K562 (cell line): ENCODE data around the gene SH3BP5. TPM values are rescaled to one million over a fixed set of nuclear protein-coding genes. Genes with fewer than 3 reads are reported as not detected.

Experiments used
- ATAC-seq: fragments of 200-7000 bp; cut with Tn5 transposase; 3 replicates; pipeline ENCODE4 v1.9.1; 2020; ENCODE audit warnings: moderate library complexity
- BruUV-seq: library from RNA; stranded (reverse); fragments of 400-500 nt; replicated peaks from 2 replicates; lab custom pipeline; 2021; lab: Mats Ljungman, UMichigan
- CTCF ChIA-PET: fragments of 300-600 bp; formaldehyde crosslinking; extraction: SDS; loops from one replicate; lab custom pipeline; 2021; ENCODE audit warnings: low intra/inter-chr PET ratio; lab: Yijun Ruan, JAX
- POLR2A ChIA-PET: fragments of 300-600, 350-650 bp; sonication (Branson Sonifier 250); formaldehyde crosslinking; extraction: SDS; loops from one replicate; lab custom pipeline; 2021; ENCODE audit warnings: antibody characterized with exemption, inconsistent platforms; lab: Yijun Ruan, JAX
- DNase-seq, 4 experiments: peaks; one replicate each; pipeline versions ENCODE4 v3.0.0 to v3.0.0-alpha.2; 2011 to 2018; ENCODE audit warnings: low spot score in 3 of 4, mixed read lengths in 3 of 4; ENCODE audit errors: extremely low read depth in 1 of 4
- FAIRE-seq: peaks from 2 replicates; lab custom pipeline; 2011; peaks lifted over from hg19 to GRCh38; lab: Jason Lieb, UNC
- H2AFZ ChIP-seq: 2 replicates; pipeline ENCODE4 v1.6.0; 2011; ENCODE audit warnings: low read depth, low read length, control low read depth, inconsistent platforms
- H3K27ac ChIP-seq: fragments of 200-600 bp; 3 replicates; pipeline ENCODE4 v1.8.0; 2011; ENCODE audit warnings: low read depth, mild to moderate bottlenecking, control low read depth, inconsistent platforms, low read length, moderate library complexity, mixed read lengths; ENCODE audit errors: extremely low read depth
- H3K27me3 ChIP-seq, 2 experiments: fragments of 300-600 bp in 1 of 2; 2 replicates in 1 of 2; 3 replicates in 1 of 2; pipeline versions ENCODE4 v1.6.0 to v1.8.0; 2011; ENCODE audit warnings: inconsistent platforms in 2 of 2, low read length in 2 of 2, mild to moderate bottlenecking in 1 of 2, mixed read lengths in 1 of 2, moderate library complexity in 1 of 2; ENCODE audit not compliant: control insufficient read depth in 2 of 2, insufficient read depth in 2 of 2
- H3K36me3 ChIP-seq: fragments of 300-600 bp; 3 replicates; pipeline ENCODE4 v1.8.0; 2011; ENCODE audit warnings: mild to moderate bottlenecking, low read length, inconsistent platforms; ENCODE audit not compliant: control insufficient read depth, insufficient read depth
- H3K4me1 ChIP-seq, 2 experiments: fragments of 200-600 bp in 1 of 2; replicated peaks in 1 of 2; 2 replicates in 1 of 2; 3 replicates in 1 of 2; pipeline versions ENCODE4 v1.5.1 to v1.8.0; 2011; ENCODE audit warnings: inconsistent platforms in 2 of 2, low read length in 2 of 2, mild to moderate bottlenecking in 1 of 2, mixed read lengths in 1 of 2, moderate library complexity in 1 of 2; ENCODE audit not compliant: control insufficient read depth in 2 of 2, insufficient read depth in 2 of 2
- H3K4me2 ChIP-seq: 2 replicates; pipeline ENCODE4 v1.6.1; 2011; ENCODE audit warnings: low read length, control low read depth, inconsistent platforms, mixed read lengths; ENCODE audit not compliant: insufficient read depth
- H3K4me3 ChIP-seq: fragments of 200-600 bp; sonication (generic), shearing (Covaris generic); 2 replicates; pipeline ENCODE4 v1.5.1; 2016; ENCODE audit warnings: control low read depth, inconsistent platforms
- H3K79me2 ChIP-seq: fragments of 200-600 bp; 3 replicates; pipeline ENCODE4 v1.8.0; 2011; ENCODE audit warnings: low read length, inconsistent platforms; ENCODE audit not compliant: control insufficient read depth, insufficient read depth
- H3K9ac ChIP-seq, 2 experiments: 2 replicates each; pipeline versions ENCODE4 v1.6.0 to v1.6.1; 2011; ENCODE audit warnings: low read depth in 2 of 2, low read length in 2 of 2, control low read depth in 1 of 2, inconsistent platforms in 1 of 2, mild to moderate bottlenecking in 1 of 2, mixed read lengths in 1 of 2; ENCODE audit not compliant: insufficient read depth in 1 of 2
- H3K9me1 ChIP-seq: one replicate; pipeline ENCODE4 v1.6.0; 2011; ENCODE audit warnings: inconsistent platforms, mild to moderate bottlenecking, low read length, moderate library complexity; ENCODE audit not compliant: control insufficient read depth, insufficient read depth
- H3K9me3 ChIP-seq: replicated peaks from 2 replicates; pipeline ENCODE4 v1.5.1; 2011; ENCODE audit warnings: low read depth, low read length, inconsistent platforms; ENCODE audit not compliant: control insufficient read depth, insufficient read depth
- H4K20me1 ChIP-seq: replicated peaks from 2 replicates; pipeline ENCODE4 v1.6.1; 2011; ENCODE audit warnings: low read length, inconsistent platforms, mixed read lengths; ENCODE audit not compliant: control insufficient read depth, insufficient read depth
- ATF2 ChIP-seq: sonication (generic); formaldehyde crosslinking; IDR thresholded peaks from 2 replicates; pipeline ENCODE4 v1.8.1; 2022; ENCODE audit warnings: missing genetic modification reagents
- BDP1 ChIP-seq: IDR thresholded peaks from 3 replicates; pipeline ENCODE4 v1.6.1; 2011; ENCODE audit not compliant: insufficient read length, insufficient read depth
- BHLHE40 ChIP-seq: IDR thresholded peaks from 2 replicates; pipeline ENCODE4 v1.6.1; 2011; ENCODE audit warnings: low read length, improper control_type of control experiment
- ELF1 ChIP-seq: fragments of 200-800 bp; sonication (Bioruptor generic); IDR thresholded peaks from 2 replicates; pipeline ENCODE4 v1.6.1; 2016; ENCODE audit warnings: missing genetic modification characterization, missing compliant biosample characterization
- HNRNPK ChIP-seq: fragments of 200-400 bp; formaldehyde crosslinking; IDR thresholded peaks from one replicate; pipeline ENCODE4 v1.6.1; 2018; ENCODE audit warnings: mild to moderate bottlenecking, low read depth, low read length; ENCODE audit not compliant: poor library complexity, severe bottlenecking
- HNRNPLL ChIP-seq: fragments of 200-400 bp; formaldehyde crosslinking; IDR thresholded peaks from 2 replicates; pipeline ENCODE4 v1.6.1; 2017; ENCODE audit warnings: low read length, low read depth, mild to moderate bottlenecking; ENCODE audit not compliant: poor library complexity, severe bottlenecking
- LCOR ChIP-seq: sonication (generic); formaldehyde crosslinking; IDR thresholded peaks from 2 replicates; pipeline ENCODE4 v1.8.0; 2022; ENCODE audit warnings: mild to moderate bottlenecking, missing genetic modification reagents
- MCM7 ChIP-seq, 2 experiments: fragments of 450-650 bp; IDR thresholded peaks; 2 replicates each; pipeline ENCODE4 v1.6.1; 2016 to 2018
- NFYB ChIP-seq: IDR thresholded peaks from 2 replicates; pipeline ENCODE4 v1.6.1; 2011; ENCODE audit warnings: mild to moderate bottlenecking, moderate library complexity; ENCODE audit not compliant: insufficient read length; ENCODE audit errors: extremely low read depth
- NR3C1 ChIP-seq: sonication (generic); formaldehyde crosslinking; IDR thresholded peaks from 2 replicates; pipeline ENCODE4 v1.8.1; 2022; ENCODE audit warnings: missing genetic modification reagents
- RBM14 ChIP-seq: fragments of 200-400 bp; formaldehyde crosslinking; IDR thresholded peaks from 2 replicates; pipeline ENCODE4 v1.6.1; 2018; ENCODE audit warnings: low read depth, mild to moderate bottlenecking, low read length, moderate library complexity, borderline replicate concordance; ENCODE audit not compliant: insufficient read depth
- ZNF165 ChIP-seq: fragments of 250-450 bp; sonication (Bioruptor Pico); IDR thresholded peaks from 2 replicates; pipeline ENCODE4 v1.4.0; 2020; ENCODE audit warnings: borderline replicate concordance
- ZNF263 ChIP-seq: sonication (generic); formaldehyde crosslinking; IDR thresholded peaks from 2 replicates; pipeline ENCODE4 v1.8.0; 2022; ENCODE audit warnings: mild to moderate bottlenecking, missing genetic modification reagents, borderline replicate concordance
- ZNF75A ChIP-seq: fragments of 450-650 bp; formaldehyde crosslinking; IDR thresholded peaks from 2 replicates; pipeline ENCODE4 v1.4.0; 2020; ENCODE audit warnings: mild to moderate bottlenecking
- ZNF79 ChIP-seq: fragments of 250-450 bp; sonication (Bioruptor Pico); IDR thresholded peaks from 2 replicates; pipeline ENCODE4 v1.4.0; 2020; ENCODE audit warnings: low read depth, mild to moderate bottlenecking, moderate library complexity
- WGBS: fragments of 100-300 bp; shearing (Covaris generic); methylation state at CpG from one replicate; pipeline ENCODE4 v1.1.6; 2016; ENCODE audit warnings: low coverage, mixed read lengths; ENCODE audit not compliant: insufficient coverage; ENCODE audit errors: missing lambda C conversion rate; 5-methylcytosine and 5-hydroxymethylcytosine counted together
- in situ Hi-C: fragments of 300-500 bp; cut with MboI; formaldehyde crosslinking; loops from 4 replicates; pipeline ENCODE4 v1.15.0; 2018; ENCODE audit warnings: inconsistent platforms, mixed read lengths
- intact Hi-C: fragments of 100-400 bp; cut with micrococcal nuclease; formaldehyde crosslinking; loops from 2 replicates; pipeline ENCODE4 v1.14.2; 2022
- polyA plus RNA-seq, 8 experiments: library from polyadenylated mRNA; depleted of rRNA in 4 of 8; stranded (reverse) in 5 of 8; unstranded in 3 of 8; fragments of >200 nt; fragmentation: Nextera tagmentation in 2 of 8; fragmentation: Illumina TruSeq in 1 of 8; extraction: Ambion mirVana in 2 of 8; extraction: Trizol in 1 of 8; gene quantifications; 2 replicates each; pipeline versions ENCODE4 v1.2.1 to v1.2.3, GENCODE V29; 2011 to 2014; ENCODE audit warnings: inconsistent platforms in 1 of 8, missing spikeins in 1 of 8
- total RNA-seq, 7 experiments: library from RNA; depleted of rRNA in 6 of 7; stranded (reverse); fragments of >200 nt in 6 of 7; fragmentation: Illumina TruSeq in 2 of 7; extraction: Trizol in 2 of 7; gene quantifications; 2 replicates each; pipeline versions ENCODE4 v1.2.1 to v1.2.3, GENCODE V29; 2011 to 2021; ENCODE audit warnings: low replicate concordance in 1 of 7
- TF ChIP-seq, protein P1 (sequence below), 2 experiments: fragments of 200-800 bp in 1 of 2; sonication (Bioruptor generic) in 1 of 2; sonication (generic) in 1 of 2; formaldehyde crosslinking in 1 of 2; IDR thresholded peaks in 1 of 2; conservative IDR thresholded peaks in 1 of 2; 2 replicates each; pipeline versions ENCODE4 v1.5.0 to v1.6.1; 2016 to 2020; ENCODE audit warnings: missing compliant biosample characterization in 1 of 2, missing genetic modification characterization in 1 of 2, missing genetic modification reagents in 1 of 2

The SH3BP5 gene
- total and polyA plus RNA-seq, 9 of the 15 experiments (the other 6 are each of a cell fraction or from before 2014, with no cell fraction given), result 2.9 to 29.0 (median 14.9) TPM

GRCh38 chr3:15205934-15206661 is 126.3 kb downstream of the SH3BP5 start, which contains the start of gene CAPN7:
Gene CAPN7 (plus strand): TSS chr3:15206246. CDS start chr3:15206496, 250 bp downstream.
- peak; percentile 51 for FAIRE-seq
- Histone ChIP-seq H3K27me3 (no peaks in the 10 kb centered on the region), H4K20me1 (no peaks in the 10 kb centered on the region; the same call in 1 of the 2 replicates), H2AFZ (peak within 1 kb of the TSS; percentile 98), H3K4me2 (peak within 1 kb of the TSS; percentile 97), H3K79me2 (peaks cover 49% of the 10 kb centered on the region), H3K9me3 (no peaks in the 10 kb centered on the region), H3K27ac (peak within 1 kb of the TSS; percentile 89), H3K4me3 (peak within 1 kb of the TSS; percentile 90), H3K4me1 (peaks cover 14% of the 10 kb centered on the region in 2 experiments; a peak in 3 of 5 replicates), H3K36me3 (peaks cover 25% of the 10 kb centered on the region), H3K9me1 (no peaks in the 10 kb centered on the region), H3K9ac (peak within 1 kb of the TSS; percentile 89 to 100)
- in situ Hi-C loops, result loop anchor here (25.0 kb wide), 1 partner anchor 1331 kb away; no protein-coding TSS in a partner anchor
- POLR2A ChIA-PET, result interaction anchor here (0.6 to 5.9 kb wide), 9 partner anchors 10 to 260 kb away, joined by 3 to 41 read pairs (median 3); partner anchors contain the start of gene RBSN
- intact Hi-C loops, result loop anchor here (5.0 to 10.0 kb wide), 5 partner anchors 89 to 1349 kb away; no protein-coding TSS in a partner anchor
- peak; percentile 97 to 98 (median 98) for DNase-seq
- CTCF ChIA-PET, result interaction anchor here (1.1 kb wide), 2 partner anchors 197 to 199 kb away, joined by 3 to 4 read pairs; no protein-coding TSS in a partner anchor
- WGBS, result 1% methylated on average over 64 of the region's 92 CpGs
- peak; percentile 95 for ATAC-seq
- BruUV-seq, result no TSS peak
- TF ChIP-seq ZNF165 (CRISPR knock-in tag), result 0 out of 2 replicates have a peak, but pooled peaks have one; percentile 41
- TF ChIP-seq BDP1, result no peak
- TF ChIP-seq RBM14, result no peak
- no peak for TF ChIP-seq ELF1 (tag)
- TF ChIP-seq, protein P1, sequence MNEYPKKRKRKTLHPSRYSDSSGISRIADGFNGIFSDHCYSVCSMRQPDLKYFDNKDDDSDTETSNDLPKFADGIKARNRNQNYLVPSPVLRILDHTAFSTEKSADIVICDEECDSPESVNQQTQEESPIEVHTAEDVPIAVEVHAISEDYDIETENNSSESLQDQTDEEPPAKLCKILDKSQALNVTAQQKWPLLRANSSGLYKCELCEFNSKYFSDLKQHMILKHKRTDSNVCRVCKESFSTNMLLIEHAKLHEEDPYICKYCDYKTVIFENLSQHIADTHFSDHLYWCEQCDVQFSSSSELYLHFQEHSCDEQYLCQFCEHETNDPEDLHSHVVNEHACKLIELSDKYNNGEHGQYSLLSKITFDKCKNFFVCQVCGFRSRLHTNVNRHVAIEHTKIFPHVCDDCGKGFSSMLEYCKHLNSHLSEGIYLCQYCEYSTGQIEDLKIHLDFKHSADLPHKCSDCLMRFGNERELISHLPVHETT (CRISPR knock-in tag; conservative IDR thresholded peaks at IDR 0.05 in 1 of 2, IDR thresholded peaks at IDR 0.05 in 1 of 2), result peak in 1 of 2 experiments; percentile 41; a peak in 2 of 4 replicates
- TF ChIP-seq NR3C1 (CRISPR knock-in tag), result peak; percentile 93; the same call in 1 of the 2 replicates
- no peak; the same call in 1 of the 2 replicates for TF ChIP-seq ZNF263
- peak; percentile 77 for TF ChIP-seq ATF2 (CRISPR knock-in tag)
- TF ChIP-seq ZNF75A, result no peak
- no peak for TF ChIP-seq MCM7 (IDR thresholded peaks at IDR 0.05)
- peak; percentile 99 for TF ChIP-seq BHLHE40
- peak; percentile 73 for TF ChIP-seq LCOR (CRISPR knock-in tag)
- peak; percentile 35; the same call in 1 of the 2 replicates for TF ChIP-seq ZNF79 (CRISPR knock-in tag)
- TF ChIP-seq NFYB, result no peak
- no peak for TF ChIP-seq HNRNPK
- TF ChIP-seq HNRNPLL, result peak; percentile 77
